ENCODE measurements around the gene PNPLA8. TPM values are rescaled to one million over a fixed set of nuclear protein-coding genes. Genes with fewer than 3 reads are reported as not detected.
"Not testable (repeated sequence)": the region's sequence is repeated elsewhere in the genome, so short reads cannot be mapped to it uniquely, and the experiment has no call there.

Gene PNPLA8
- total RNA-seq, 4 donors from 2014 or later = 49.7 to 86.3 (median 61.9) TPM

DNA sequence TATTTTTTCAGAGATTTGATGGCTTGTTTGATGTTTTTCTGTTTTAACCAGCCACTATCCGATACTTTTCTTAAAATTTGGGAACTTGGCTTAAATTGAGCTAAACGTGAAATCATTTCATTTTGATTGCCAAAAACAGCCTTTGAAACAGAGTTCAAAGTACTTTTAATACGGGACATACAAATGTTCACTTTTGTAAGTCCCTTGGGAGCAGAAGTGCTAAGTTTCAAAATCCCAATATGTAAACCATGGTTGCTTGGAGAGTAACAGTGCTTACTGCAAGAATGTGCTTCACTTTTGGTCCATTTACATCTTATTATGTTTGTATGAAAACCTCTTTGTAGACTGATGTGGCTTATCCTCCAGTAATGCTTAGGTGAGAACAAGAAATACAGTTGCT is 10.9 kb downstream of the PNPLA8 start:
- peaks cover 5 to 60% of the 10 kb centered on the region in 2 donors for H3K36me3 ChIP-seq
- in situ Hi-C loops (cut with MboI; ENCODE audit: low sequenced_read_pairs in 4 of 4) (no loop called here), intact Hi-C loops (cut with DNase I; ENCODE audit: low total_unique reads) (no loop called here)
- H3K4me3 ChIP-seq = no peak overlapping the region
- no peaks in the 10 kb centered on the region for H3K9me3 ChIP-seq
- H3K27ac ChIP-seq = no peak overlapping the region
- ATAC-seq (no peak), DNase-seq (no peak)
- H3K4me1 ChIP-seq = peaks cover 1 to 5% of the 10 kb centered on the region in 2 donors
- no peaks in the 10 kb centered on the region for H3K27me3 ChIP-seq
- TF ChIP-seq, protein P1, sequence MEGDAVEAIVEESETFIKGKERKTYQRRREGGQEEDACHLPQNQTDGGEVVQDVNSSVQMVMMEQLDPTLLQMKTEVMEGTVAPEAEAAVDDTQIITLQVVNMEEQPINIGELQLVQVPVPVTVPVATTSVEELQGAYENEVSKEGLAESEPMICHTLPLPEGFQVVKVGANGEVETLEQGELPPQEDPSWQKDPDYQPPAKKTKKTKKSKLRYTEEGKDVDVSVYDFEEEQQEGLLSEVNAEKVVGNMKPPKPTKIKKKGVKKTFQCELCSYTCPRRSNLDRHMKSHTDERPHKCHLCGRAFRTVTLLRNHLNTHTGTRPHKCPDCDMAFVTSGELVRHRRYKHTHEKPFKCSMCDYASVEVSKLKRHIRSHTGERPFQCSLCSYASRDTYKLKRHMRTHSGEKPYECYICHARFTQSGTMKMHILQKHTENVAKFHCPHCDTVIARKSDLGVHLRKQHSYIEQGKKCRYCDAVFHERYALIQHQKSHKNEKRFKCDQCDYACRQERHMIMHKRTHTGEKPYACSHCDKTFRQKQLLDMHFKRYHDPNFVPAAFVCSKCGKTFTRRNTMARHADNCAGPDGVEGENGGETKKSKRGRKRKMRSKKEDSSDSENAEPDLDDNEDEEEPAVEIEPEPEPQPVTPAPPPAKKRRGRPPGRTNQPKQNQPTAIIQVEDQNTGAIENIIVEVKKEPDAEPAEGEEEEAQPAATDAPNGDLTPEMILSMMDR (IDR thresholded peaks at IDR 0.05 in 4 of 5, conservative IDR thresholded peaks at IDR 0.05 in 1 of 5) = no peak
- no peak for TF ChIP-seq POLR2A (IDR thresholded peaks at IDR 0.05)

DNA sequence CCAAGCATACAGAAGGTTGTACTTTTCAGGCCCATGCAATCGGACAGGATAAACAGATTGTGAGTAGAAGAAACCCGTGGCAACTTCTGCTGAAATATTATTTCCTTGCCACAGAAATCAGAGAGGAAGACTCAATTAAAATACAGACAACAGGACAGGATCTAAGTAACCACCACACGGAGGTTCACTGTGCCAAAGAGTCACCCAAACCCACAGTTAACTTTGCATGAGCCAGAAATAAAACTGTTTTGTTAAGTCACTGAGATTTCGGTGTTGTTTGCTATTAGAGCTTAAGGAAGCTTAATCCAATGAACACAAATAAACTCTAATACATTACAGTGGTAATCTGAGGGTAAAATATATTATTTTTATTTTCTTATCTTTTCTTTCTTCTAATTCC is 14.0 kb downstream of the PNPLA8 start:
- Histone ChIP-seq H3K27ac (no peak overlapping the region), H3K27me3 (no peaks in the 10 kb centered on the region), H3K4me3 (no peak overlapping the region), H3K36me3 (peaks cover 5 to 49% of the 10 kb centered on the region in 2 donors), H3K9me3 (no peaks in the 10 kb centered on the region), H3K4me1 (peaks cover 0 to 5% of the 10 kb centered on the region in 2 donors)
- no peak for TF ChIP-seq POLR2A (IDR thresholded peaks at IDR 0.05)
- ATAC-seq (no peak), DNase-seq (no peak)
- intact Hi-C loops (cut with DNase I; ENCODE audit: low total_unique reads) (no loop called here), in situ Hi-C loops (cut with MboI; ENCODE audit: low sequenced_read_pairs in 4 of 4) (no loop called here)

DNA sequence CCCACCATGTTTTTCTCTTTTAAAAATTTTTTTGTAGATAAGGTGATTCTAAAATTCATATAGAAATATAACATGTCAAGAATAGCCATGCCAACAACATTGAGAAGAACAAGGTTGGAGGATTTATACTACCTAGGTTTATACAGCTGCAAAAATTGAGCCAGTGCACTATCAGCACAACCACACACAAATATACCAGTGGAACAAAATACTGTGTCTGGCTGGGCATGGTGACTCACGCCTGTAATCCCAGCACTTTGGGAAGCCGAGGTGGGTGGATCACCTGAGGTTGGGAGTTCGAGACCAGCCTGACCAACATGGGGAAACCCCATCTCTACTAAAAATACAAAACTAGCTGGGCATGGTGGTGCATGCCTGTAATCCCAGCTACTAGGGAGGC is 21.4 kb downstream of the PNPLA8 start:
- H3K4me1 ChIP-seq; intact Hi-C loops (cut with DNase I; ENCODE audit: low total_unique reads); H3K9me3 ChIP-seq; ATAC-seq; DNase-seq; H3K4me3 ChIP-seq; in situ Hi-C loops (cut with MboI; ENCODE audit: low sequenced_read_pairs in 4 of 4); H3K27me3 ChIP-seq; H3K27ac ChIP-seq: not testable (repeated sequence)
- H3K36me3 ChIP-seq = peaks cover 0 to 44% of the 10 kb centered on the region in 2 donors

DNA sequence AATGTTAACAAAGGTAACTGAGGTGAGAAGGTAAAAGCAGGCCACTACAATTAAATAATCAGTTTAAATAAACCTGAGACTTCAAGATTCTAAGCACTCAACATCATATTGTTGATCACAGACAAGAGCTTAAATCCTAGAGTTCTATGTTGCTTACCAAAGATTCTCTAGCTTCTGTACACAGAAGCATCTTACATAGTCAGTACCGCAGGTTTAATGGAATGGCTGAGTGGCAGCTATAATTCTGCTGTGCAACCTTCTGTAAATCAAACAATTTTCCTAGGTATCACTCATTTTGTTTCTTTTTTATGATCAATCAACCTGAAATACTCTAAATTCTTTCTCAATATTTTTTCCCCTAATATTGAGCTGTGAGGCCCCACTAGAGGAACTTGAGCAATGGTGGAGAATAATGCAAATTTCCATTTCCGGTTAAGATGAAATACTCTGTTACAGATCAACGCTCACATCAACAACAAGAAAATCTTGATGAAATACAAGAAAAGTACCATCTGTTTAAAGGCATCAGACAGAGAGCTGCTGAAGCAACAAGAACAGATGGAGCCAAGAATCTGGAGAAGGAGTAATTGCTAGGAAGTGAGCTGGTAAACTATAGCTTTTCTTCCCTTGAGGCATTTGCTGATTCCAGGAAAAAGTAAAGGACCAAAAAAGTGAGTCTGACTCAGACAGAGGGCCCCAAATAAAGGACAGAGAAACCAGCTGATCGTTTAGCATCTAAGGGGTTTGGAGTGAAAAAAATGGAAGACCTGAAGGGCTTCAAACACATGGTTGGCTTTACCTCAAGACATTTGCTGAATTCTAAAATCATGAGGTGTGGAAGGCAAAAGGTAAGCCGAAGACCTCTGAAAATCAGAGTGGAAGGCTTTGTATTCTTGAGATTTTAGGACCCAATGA is 22.6 kb downstream of the PNPLA8 start:
- intact Hi-C loops (cut with DNase I; ENCODE audit: low total_unique reads) = no loop called here
- Histone ChIP-seq H3K4me1 (no peaks in the 10 kb centered on the region), H3K27ac (no peak overlapping the region), H3K4me3 (no peak overlapping the region), H3K27me3 (no peaks in the 10 kb centered on the region), H3K36me3 (peaks cover 0 to 56% of the 10 kb centered on the region in 2 donors), H3K9me3 (no peaks in the 10 kb centered on the region)
- in situ Hi-C loops (cut with MboI; ENCODE audit: low sequenced_read_pairs in 4 of 4) = no loop called here
- DNase-seq (no peak), ATAC-seq (no peak)
- no peak for TF ChIP-seq POLR2A (IDR thresholded peaks at IDR 0.05)
- TF ChIP-seq, protein P1 (IDR thresholded peaks at IDR 0.05 in 4 of 5, conservative IDR thresholded peaks at IDR 0.05 in 1 of 5) = no peak

DNA sequence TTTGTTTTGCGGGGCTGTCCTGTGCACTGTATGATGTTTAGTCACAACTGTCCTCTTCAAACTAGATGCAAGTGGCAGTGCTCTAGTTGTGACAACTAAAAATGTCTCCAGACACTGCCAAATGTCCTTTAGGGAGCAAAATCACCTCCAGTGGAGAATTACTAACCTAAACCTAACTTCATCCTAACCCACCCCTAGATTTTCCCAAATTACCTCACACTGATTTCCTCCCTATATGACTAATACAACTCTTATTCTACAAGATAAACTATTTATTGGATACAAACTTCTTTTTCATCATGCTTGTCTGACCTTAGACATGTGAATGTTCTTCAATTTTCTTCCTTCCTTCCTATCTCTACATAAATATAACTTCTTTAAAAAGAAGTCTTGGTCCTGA is 26.4 kb downstream of the PNPLA8 start:
- H3K36me3 ChIP-seq = peaks cover 0 to 64% of the 10 kb centered on the region in 2 donors
- H3K27ac ChIP-seq = no peak overlapping the region
- TF ChIP-seq, protein P1 (IDR thresholded peaks at IDR 0.05 in 4 of 5, conservative IDR thresholded peaks at IDR 0.05 in 1 of 5) = no peak
- no peak for TF ChIP-seq POLR2A (IDR thresholded peaks at IDR 0.05)
- intact Hi-C loops (cut with DNase I; ENCODE audit: low total_unique reads) (no loop called here), in situ Hi-C loops (cut with MboI; ENCODE audit: low sequenced_read_pairs in 4 of 4) (loop anchor here in 3 of 4 donors (5.0 to 25.0 kb wide), 2 partner anchors 312 to 317 kb away; no protein-coding TSS in a partner anchor)
- DNase-seq (no peak), ATAC-seq (no peak)
- H3K27me3 ChIP-seq = no peaks in the 10 kb centered on the region
- H3K4me3 ChIP-seq = no peak overlapping the region
- H3K9me3 ChIP-seq = no peaks in the 10 kb centered on the region
- H3K4me1 ChIP-seq = no peaks in the 10 kb centered on the region
